HEK293 (cell line): ENCODE data around the gene CYB5R2.

Experiments
- BCL11B ChIP-seq: fragments of 450-650 bp; formaldehyde crosslinking; IDR thresholded peaks from 2 replicates; pipeline ENCODE4 v1.5.1; 2016; ENCODE audit warnings: low read depth, missing biosample characterization, missing genetic modification characterization
- MYNN ChIP-seq: fragments of 450-650 bp; formaldehyde crosslinking; IDR thresholded peaks from 2 replicates; pipeline ENCODE4 v1.5.1; 2016; ENCODE audit warnings: missing biosample characterization, missing genetic modification characterization, borderline replicate concordance
- SCRT1 ChIP-seq: fragments of 450-650 bp; formaldehyde crosslinking; IDR thresholded peaks from 2 replicates; pipeline ENCODE4 v1.5.1; 2016; ENCODE audit warnings: missing biosample characterization, missing genetic modification characterization, borderline replicate concordance
- SETDB1 ChIP-seq: IDR thresholded peaks from one replicate; pipeline ENCODE4 v1.6.1; 2017; ENCODE audit warnings: mild to moderate bottlenecking, low read length, moderate library complexity, mixed read lengths; ENCODE audit not compliant: insufficient read length
- TCF7L2 ChIP-seq: IDR thresholded peaks from 2 replicates; pipeline ENCODE4 v1.6.1; 2011; ENCODE audit warnings: low read depth, mild to moderate bottlenecking, inconsistent platforms, low read length, moderate library complexity, borderline replicate concordance
- TRIM28 ChIP-seq: IDR thresholded peaks from 2 replicates; pipeline ENCODE4 v1.6.1; 2011; ENCODE audit warnings: low read length, control low read depth, borderline replicate concordance
- ZNF510 ChIP-seq: fragments of 450-650 bp; formaldehyde crosslinking; IDR thresholded peaks from 2 replicates; pipeline ENCODE4 v1.5.1; 2018; ENCODE audit warnings: mild to moderate bottlenecking, missing genetic modification characterization, missing biosample characterization; ENCODE audit not compliant: insufficient replicate concordance
- ZNF561 ChIP-seq: fragments of 450-650 bp; IDR thresholded peaks from 2 replicates; pipeline ENCODE4 v1.5.1; 2018; ENCODE audit warnings: missing biosample characterization, missing genetic modification characterization, borderline replicate concordance
- ZNF785 ChIP-seq: fragments of 450-650 bp; formaldehyde crosslinking; IDR thresholded peaks from 2 replicates; pipeline ENCODE4 v1.5.1; 2016; ENCODE audit warnings: missing biosample characterization, missing genetic modification characterization
- TF ChIP-seq, protein P1 (sequence below): fragments of 450-650 bp; formaldehyde crosslinking; IDR thresholded peaks from 2 replicates; pipeline ENCODE4 v1.5.1; 2016; ENCODE audit warnings: missing biosample characterization, missing genetic modification characterization
- TF ChIP-seq, protein P2 (sequence below): fragments of 450-650 bp; formaldehyde crosslinking; IDR thresholded peaks from 2 replicates; pipeline ENCODE4 v1.5.1; 2016; ENCODE audit warnings: missing biosample characterization, missing genetic modification characterization

DNA sequence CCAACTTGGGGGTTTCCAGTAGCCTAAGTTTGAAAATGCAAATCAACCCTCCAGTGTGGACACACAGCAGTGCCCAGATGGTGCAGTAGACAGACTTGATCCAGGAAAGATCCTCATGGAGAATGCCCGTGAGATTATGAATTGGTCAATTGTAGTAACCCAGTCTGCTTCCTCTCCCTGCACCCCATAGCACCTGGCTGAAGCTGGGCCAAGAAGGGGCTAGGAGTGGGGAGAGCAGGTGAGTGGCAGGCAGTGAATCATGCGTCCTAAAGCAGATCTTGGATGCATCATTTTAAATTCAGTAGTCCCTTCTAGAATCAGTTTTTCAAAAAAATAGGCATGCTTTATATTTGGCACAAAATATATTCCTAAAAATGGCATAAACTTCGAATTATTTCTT lies 52.2 kb downstream of the CYB5R2 start:
- TF ChIP-seq, protein P1, sequence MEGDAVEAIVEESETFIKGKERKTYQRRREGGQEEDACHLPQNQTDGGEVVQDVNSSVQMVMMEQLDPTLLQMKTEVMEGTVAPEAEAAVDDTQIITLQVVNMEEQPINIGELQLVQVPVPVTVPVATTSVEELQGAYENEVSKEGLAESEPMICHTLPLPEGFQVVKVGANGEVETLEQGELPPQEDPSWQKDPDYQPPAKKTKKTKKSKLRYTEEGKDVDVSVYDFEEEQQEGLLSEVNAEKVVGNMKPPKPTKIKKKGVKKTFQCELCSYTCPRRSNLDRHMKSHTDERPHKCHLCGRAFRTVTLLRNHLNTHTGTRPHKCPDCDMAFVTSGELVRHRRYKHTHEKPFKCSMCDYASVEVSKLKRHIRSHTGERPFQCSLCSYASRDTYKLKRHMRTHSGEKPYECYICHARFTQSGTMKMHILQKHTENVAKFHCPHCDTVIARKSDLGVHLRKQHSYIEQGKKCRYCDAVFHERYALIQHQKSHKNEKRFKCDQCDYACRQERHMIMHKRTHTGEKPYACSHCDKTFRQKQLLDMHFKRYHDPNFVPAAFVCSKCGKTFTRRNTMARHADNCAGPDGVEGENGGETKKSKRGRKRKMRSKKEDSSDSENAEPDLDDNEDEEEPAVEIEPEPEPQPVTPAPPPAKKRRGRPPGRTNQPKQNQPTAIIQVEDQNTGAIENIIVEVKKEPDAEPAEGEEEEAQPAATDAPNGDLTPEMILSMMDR (tag by site-specific recombination) = no peak
- no peak for TF ChIP-seq SETDB1
- TF ChIP-seq TCF7L2 = no peak
- no peak for TF ChIP-seq MYNN
- TF ChIP-seq, protein P2, sequence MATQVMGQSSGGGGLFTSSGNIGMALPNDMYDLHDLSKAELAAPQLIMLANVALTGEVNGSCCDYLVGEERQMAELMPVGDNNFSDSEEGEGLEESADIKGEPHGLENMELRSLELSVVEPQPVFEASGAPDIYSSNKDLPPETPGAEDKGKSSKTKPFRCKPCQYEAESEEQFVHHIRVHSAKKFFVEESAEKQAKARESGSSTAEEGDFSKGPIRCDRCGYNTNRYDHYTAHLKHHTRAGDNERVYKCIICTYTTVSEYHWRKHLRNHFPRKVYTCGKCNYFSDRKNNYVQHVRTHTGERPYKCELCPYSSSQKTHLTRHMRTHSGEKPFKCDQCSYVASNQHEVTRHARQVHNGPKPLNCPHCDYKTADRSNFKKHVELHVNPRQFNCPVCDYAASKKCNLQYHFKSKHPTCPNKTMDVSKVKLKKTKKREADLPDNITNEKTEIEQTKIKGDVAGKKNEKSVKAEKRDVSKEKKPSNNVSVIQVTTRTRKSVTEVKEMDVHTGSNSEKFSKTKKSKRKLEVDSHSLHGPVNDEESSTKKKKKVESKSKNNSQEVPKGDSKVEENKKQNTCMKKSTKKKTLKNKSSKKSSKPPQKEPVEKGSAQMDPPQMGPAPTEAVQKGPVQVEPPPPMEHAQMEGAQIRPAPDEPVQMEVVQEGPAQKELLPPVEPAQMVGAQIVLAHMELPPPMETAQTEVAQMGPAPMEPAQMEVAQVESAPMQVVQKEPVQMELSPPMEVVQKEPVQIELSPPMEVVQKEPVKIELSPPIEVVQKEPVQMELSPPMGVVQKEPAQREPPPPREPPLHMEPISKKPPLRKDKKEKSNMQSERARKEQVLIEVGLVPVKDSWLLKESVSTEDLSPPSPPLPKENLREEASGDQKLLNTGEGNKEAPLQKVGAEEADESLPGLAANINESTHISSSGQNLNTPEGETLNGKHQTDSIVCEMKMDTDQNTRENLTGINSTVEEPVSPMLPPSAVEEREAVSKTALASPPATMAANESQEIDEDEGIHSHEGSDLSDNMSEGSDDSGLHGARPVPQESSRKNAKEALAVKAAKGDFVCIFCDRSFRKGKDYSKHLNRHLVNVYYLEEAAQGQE (tag by site-specific recombination) = no peak
- no peak for TF ChIP-seq ZNF785
- TF ChIP-seq ZNF510 (tag by site-specific recombination) = no peak
- TF ChIP-seq ZNF561 (tag by site-specific recombination) = no peak
- TF ChIP-seq BCL11B (tag by site-specific recombination) = no peak
- no peak for TF ChIP-seq SCRT1
- TF ChIP-seq TRIM28 = no peak
